Panc1 (cell line): Measurements from ENCODE around the gene IPO5.

Experiments
- POLR2AphosphoS5 ChIP-seq: IDR thresholded peaks from 2 replicates; pipeline ENCODE4 v1.6.1; 2012; ENCODE audit warnings: mild to moderate bottlenecking, low read depth, low read length, moderate library complexity
- REST ChIP-seq, 2 experiments: IDR thresholded peaks; 2 replicates each; pipeline ENCODE4 v1.6.1; 2011 to 2012; ENCODE audit warnings: low read depth in 2 of 2, control low read depth in 1 of 2, low read length in 1 of 2, mild to moderate bottlenecking in 1 of 2, moderate library complexity in 1 of 2; ENCODE audit not compliant: insufficient read depth in 1 of 2
- SIN3A ChIP-seq: IDR thresholded peaks from 2 replicates; pipeline ENCODE4 v1.6.1; 2012; ENCODE audit warnings: low read depth, mild to moderate bottlenecking, low read length, moderate library complexity, borderline replicate concordance; ENCODE audit not compliant: insufficient read depth
- TF ChIP-seq, protein P1 (sequence below): fragments of 450-650 bp; IDR thresholded peaks from 2 replicates; pipeline ENCODE4 v1.5.1; 2017; ENCODE audit warnings: mild to moderate bottlenecking

DNA sequence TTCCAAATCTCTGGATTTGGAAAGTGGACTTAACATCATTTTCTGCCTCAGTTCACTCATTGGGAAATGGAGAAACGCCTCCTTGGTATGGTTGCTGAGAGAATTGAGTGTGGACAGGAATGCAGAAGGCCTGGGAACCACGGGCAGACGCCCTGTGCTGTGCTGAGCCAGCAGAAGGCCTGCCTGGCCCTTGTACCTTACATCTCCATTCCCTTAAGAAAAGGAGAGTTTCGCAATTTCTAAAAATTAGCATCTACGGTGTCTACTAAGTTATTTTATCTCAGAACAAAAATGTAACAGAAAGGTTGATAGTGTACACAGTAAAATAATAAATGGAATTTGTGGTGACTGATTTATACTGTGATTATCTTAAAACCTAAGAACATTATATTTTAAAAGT, 78.7 kb downstream of the IPO5 start:
- TF ChIP-seq, protein P1, sequence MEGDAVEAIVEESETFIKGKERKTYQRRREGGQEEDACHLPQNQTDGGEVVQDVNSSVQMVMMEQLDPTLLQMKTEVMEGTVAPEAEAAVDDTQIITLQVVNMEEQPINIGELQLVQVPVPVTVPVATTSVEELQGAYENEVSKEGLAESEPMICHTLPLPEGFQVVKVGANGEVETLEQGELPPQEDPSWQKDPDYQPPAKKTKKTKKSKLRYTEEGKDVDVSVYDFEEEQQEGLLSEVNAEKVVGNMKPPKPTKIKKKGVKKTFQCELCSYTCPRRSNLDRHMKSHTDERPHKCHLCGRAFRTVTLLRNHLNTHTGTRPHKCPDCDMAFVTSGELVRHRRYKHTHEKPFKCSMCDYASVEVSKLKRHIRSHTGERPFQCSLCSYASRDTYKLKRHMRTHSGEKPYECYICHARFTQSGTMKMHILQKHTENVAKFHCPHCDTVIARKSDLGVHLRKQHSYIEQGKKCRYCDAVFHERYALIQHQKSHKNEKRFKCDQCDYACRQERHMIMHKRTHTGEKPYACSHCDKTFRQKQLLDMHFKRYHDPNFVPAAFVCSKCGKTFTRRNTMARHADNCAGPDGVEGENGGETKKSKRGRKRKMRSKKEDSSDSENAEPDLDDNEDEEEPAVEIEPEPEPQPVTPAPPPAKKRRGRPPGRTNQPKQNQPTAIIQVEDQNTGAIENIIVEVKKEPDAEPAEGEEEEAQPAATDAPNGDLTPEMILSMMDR, result no peak
- TF ChIP-seq REST (IDR thresholded peaks at IDR 0.05; ENCODE audit: insufficient read depth in 1 of 2, low read depth in 2 of 2, low read length in 1 of 2) (no peak), POLR2AphosphoS5 (no peak), SIN3A (no peak)
